Measurements from ENCODE around the gene EGFR. TPM values are rescaled to one million over a fixed set of nuclear protein-coding genes. Genes with fewer than 3 reads are reported as not detected.

Gene EGFR
- total and polyA plus RNA-seq, 7 donors, result 3.6 to 61.5 (median 35.6) TPM

- H3K4me1 ChIP-seq, result peaks cover 0 to 3% (median 0%) of the 10 kb centered on the region in 4 donors
- no peak overlapping the region for H3K27ac ChIP-seq
- TF ChIP-seq POLR2AphosphoS5 (IDR thresholded peaks at IDR 0.05) (no peak), EP300 (IDR thresholded peaks at IDR 0.05) (no peak), CTCF (IDR thresholded peaks at IDR 0.05) (no peak)
- WGBS, 2 donors, result 83 to 94% methylated on average over 8 of the region's 8 CpGs
- no peaks in the 10 kb centered on the region for H3K9me3 ChIP-seq
- H3K27me3 ChIP-seq, result no peaks in the 10 kb centered on the region
- no peak overlapping the region for H3K4me3 ChIP-seq
- no peak for DNase-seq
- peaks cover 8 to 73% (median 13%) of the 10 kb centered on the region in 4 donors for H3K36me3 ChIP-seq
- intact Hi-C loops (cut with DNase I), result no loop called here
Observed at GRCh38 chr7:55147101-55147500, 128.3 kb downstream of the EGFR start.

GRCh38 chr7:55147736-55148135 is 128.9 kb downstream of the EGFR start:
- Histone ChIP-seq H3K36me3 (peaks cover 8 to 77% (median 13%) of the 10 kb centered on the region in 4 donors), H3K9me3 (no peaks in the 10 kb centered on the region), H3K27me3 (no peaks in the 10 kb centered on the region), H3K27ac (no peak overlapping the region), H3K4me1 (no peaks in the 10 kb centered on the region), H3K4me3 (no peak overlapping the region)
- DNase-seq, result no peak
- intact Hi-C loops (cut with DNase I), result no loop called here
- WGBS, 2 donors, result 89 to 93% methylated on average over 2 of the region's 2 CpGs
- TF ChIP-seq CTCF (IDR thresholded peaks at IDR 0.05) (no peak), POLR2A (IDR thresholded peaks at IDR 0.05) (no peak), EP300 (IDR thresholded peaks at IDR 0.05) (no peak), POLR2AphosphoS5 (IDR thresholded peaks at IDR 0.05) (no peak)

- Histone ChIP-seq H3K27me3 (no peaks in the 10 kb centered on the region), H3K4me3 (no peak overlapping the region), H3K4me1 (no peaks in the 10 kb centered on the region), H3K9me3 (no peaks in the 10 kb centered on the region), H3K36me3 (peaks cover 8 to 77% (median 14%) of the 10 kb centered on the region in 4 donors), H3K27ac (no peak overlapping the region)
- intact Hi-C loops (cut with DNase I), result no loop called here
- WGBS, 2 donors, result 22 to 56% methylated on average over 3 of the region's 3 CpGs
- TF ChIP-seq EP300 (IDR thresholded peaks at IDR 0.05), result no peak
- no peak for TF ChIP-seq POLR2A (IDR thresholded peaks at IDR 0.05)
- no peak for TF ChIP-seq CTCF (IDR thresholded peaks at IDR 0.05)
- TF ChIP-seq POLR2AphosphoS5 (IDR thresholded peaks at IDR 0.05), result no peak
- DNase-seq, result no peak
Observed at GRCh38 chr7:55148571-55148970, 129.8 kb downstream of the EGFR start.

GRCh38 chr7:55149001-55149400 is 130.2 kb downstream of the EGFR start:
- Histone ChIP-seq H3K36me3 (peaks cover 8 to 77% (median 16%) of the 10 kb centered on the region in 4 donors), H3K4me3 (no peak overlapping the region), H3K9me3 (no peaks in the 10 kb centered on the region), H3K27ac (no peak overlapping the region), H3K4me1 (no peaks in the 10 kb centered on the region), H3K27me3 (no peaks in the 10 kb centered on the region)
- TF ChIP-seq CTCF (IDR thresholded peaks at IDR 0.05) (no peak), POLR2A (IDR thresholded peaks at IDR 0.05) (no peak), EP300 (IDR thresholded peaks at IDR 0.05) (no peak), POLR2AphosphoS5 (IDR thresholded peaks at IDR 0.05) (no peak)
- intact Hi-C loops (cut with DNase I), result no loop called here
- DNase-seq, result no peak
- WGBS, 2 donors, result 95% methylated on average over 1 of the region's 1 CpG

- H3K9me3 ChIP-seq, result no peaks in the 10 kb centered on the region
- no peaks in the 10 kb centered on the region for H3K27me3 ChIP-seq
- 91 to 95% methylated on average over 13 of the region's 13 CpGs for WGBS, 2 donors
- intact Hi-C loops (cut with DNase I), result no loop called here
- H3K4me1 ChIP-seq, result no peaks in the 10 kb centered on the region
- H3K4me3 ChIP-seq, result no peak overlapping the region
- H3K27ac ChIP-seq, result no peak overlapping the region
- no peak for TF ChIP-seq POLR2A (IDR thresholded peaks at IDR 0.05)
- TF ChIP-seq EP300 (IDR thresholded peaks at IDR 0.05), result no peak
- no peak for TF ChIP-seq POLR2AphosphoS5 (IDR thresholded peaks at IDR 0.05)
- TF ChIP-seq CTCF (IDR thresholded peaks at IDR 0.05), result no peak
- peaks cover 8 to 77% (median 21%) of the 10 kb centered on the region in 4 donors for H3K36me3 ChIP-seq
- no peak for DNase-seq
Observed at GRCh38 chr7:55150166-55150565, 131.3 kb downstream of the EGFR start.

Data from sigmoid colon (tissue), 7 donors.